AG09309 (cell line): ENCODE results near the gene GNB1.
"Not testable (repeated sequence)": the region's sequence is repeated elsewhere in the genome, so short reads cannot be mapped to it uniquely, and the experiment has no call there.

ENCODE experiments used
- DNase-seq: peaks from one replicate; pipeline ENCODE4 v3.0.0-alpha.2; 2010; ENCODE audit warnings: low read depth
- H3K4me3 ChIP-seq: 2 replicates; pipeline ENCODE4 v1.5.1; 2011; ENCODE audit warnings: mild to moderate bottlenecking, low read depth, low read length, moderate library complexity; ENCODE audit not compliant: control insufficient read depth
- TF ChIP-seq, protein P1 (sequence below): IDR thresholded peaks from 2 replicates; pipeline ENCODE4 v1.5.1; 2011; ENCODE audit warnings: mild to moderate bottlenecking, low read depth, low read length, inconsistent platforms; ENCODE audit not compliant: insufficient read depth, control insufficient read depth; ENCODE audit errors: missing control alignments

GNB1 gene

DNA sequence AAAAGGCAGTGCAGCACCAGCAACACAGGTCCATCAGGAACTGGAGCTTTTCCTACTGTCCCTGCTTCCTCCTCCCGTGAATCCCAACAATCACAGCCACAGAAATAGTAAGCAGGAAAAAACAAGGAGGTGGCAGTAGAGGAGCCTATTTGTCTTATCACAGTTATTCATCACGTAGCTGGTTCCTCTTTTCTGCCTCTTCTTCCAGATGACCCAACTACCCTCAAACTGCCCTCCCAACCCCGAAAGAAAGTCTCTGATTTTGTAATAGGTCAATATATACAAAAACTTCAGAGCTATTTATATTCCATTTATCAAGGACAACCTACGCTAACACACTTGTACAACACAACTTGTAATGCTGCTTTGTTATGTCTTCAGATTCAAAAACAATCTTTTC is 21.4 kb downstream of the GNB1 start:
- H3K4me3 ChIP-seq: no peak overlapping the region
- TF ChIP-seq, protein P1, sequence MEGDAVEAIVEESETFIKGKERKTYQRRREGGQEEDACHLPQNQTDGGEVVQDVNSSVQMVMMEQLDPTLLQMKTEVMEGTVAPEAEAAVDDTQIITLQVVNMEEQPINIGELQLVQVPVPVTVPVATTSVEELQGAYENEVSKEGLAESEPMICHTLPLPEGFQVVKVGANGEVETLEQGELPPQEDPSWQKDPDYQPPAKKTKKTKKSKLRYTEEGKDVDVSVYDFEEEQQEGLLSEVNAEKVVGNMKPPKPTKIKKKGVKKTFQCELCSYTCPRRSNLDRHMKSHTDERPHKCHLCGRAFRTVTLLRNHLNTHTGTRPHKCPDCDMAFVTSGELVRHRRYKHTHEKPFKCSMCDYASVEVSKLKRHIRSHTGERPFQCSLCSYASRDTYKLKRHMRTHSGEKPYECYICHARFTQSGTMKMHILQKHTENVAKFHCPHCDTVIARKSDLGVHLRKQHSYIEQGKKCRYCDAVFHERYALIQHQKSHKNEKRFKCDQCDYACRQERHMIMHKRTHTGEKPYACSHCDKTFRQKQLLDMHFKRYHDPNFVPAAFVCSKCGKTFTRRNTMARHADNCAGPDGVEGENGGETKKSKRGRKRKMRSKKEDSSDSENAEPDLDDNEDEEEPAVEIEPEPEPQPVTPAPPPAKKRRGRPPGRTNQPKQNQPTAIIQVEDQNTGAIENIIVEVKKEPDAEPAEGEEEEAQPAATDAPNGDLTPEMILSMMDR: no peak
- DNase-seq: no peak

DNA sequence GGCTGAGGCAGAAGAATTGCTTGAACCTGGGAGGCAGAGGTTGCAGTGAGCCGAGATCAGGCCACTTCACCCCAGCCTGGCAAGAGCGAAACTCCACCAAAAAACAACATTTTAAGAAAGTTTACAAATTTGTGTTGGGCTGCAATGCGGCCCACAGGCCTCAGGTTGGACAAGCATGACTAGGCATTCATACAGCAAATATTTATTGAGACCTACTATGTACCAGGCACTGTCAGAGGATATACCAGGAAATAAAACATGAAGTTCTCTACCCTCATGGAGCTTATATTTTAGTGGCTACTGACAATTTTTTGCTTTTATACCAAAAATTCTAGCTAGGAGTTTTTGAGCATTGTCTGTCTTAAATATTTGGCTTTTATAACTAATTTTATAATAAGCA is 23.7 kb downstream of the GNB1 start:
- no peak for DNase-seq
- TF ChIP-seq, protein P1: no peak
- H3K4me3 ChIP-seq: no peak overlapping the region

DNA sequence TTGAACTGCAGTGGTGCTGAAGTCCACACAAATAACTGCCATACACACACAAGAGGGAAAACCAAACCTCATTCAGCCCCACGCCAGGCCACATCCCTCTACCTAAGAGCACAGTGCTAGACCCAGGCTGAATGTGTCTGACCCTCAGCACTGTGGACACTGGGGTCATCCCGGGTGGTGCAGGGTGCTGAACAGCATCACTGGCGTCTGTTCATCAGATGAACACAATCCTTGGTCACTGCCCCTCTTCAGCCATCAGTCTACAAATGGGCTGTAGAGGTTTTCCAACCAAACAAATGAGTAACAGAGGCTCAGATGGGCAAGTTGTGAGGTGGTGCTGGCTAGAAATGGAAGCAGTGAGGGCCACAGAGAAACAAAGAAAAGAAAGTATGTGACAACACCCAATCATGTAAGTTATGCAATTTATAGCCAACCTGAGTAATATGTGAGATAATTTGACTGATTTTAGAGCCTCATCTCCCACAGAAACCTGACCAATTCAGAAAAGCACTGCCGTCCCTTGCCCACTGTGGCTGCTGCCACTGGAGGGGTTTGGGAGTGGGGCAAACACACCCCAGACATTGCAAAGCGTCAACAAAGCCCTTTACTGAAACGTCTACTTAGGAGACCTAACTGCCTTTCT is 27.9 kb downstream of the GNB1 start:
- no peak for DNase-seq
- TF ChIP-seq, protein P1: no peak
- no peak overlapping the region for H3K4me3 ChIP-seq

DNA sequence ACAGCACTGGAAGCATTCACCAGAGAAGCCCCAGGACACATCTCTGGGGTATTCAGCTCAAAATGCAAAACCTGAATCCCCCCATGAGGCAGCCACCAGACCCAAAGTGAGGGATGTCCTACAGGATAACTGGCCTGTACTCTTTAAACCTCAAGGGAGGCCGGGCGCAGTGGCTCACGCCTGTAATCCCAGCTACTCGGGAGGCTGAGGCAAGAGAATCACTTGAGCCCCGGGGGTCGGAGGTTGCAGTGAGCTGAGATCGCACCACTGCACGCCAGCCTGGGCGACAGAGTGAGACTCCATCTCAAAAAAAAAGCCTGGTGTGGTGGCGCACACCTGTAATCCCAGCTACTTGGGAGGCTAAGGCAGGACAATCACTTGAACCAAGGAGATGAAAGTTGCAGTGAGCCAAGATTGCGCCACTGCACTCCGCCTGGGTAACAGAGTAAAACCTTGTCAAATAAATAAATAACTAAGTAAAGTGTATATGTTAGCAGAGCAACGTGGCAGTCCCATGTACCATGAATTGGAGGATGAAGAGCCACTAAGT is 29.1 kb downstream of the GNB1 start:
- H3K4me3 ChIP-seq, DNase-seq: not testable (repeated sequence)

DNA sequence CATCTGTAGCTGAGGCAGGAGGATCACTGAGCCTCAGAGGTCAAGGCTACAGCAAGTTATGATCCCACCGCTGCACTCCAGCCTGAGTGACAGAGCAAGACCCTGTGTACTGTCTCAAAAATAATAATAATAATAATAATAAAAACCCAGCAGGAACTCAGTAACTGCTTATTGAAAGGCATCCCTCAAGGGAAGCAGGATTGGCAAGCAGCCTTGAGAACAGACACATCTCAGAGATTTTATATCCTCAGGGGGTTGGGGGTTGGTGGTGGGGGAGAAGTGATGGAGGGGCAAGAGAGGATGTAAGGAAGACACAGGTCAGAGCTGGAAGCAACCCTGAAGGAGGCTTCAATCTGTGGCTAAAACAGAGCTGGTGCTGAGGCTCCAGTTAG is 29.6 kb downstream of the GNB1 start:
- TF ChIP-seq, protein P1: no peak
- H3K4me3 ChIP-seq: no peak overlapping the region
- no peak for DNase-seq

DNA sequence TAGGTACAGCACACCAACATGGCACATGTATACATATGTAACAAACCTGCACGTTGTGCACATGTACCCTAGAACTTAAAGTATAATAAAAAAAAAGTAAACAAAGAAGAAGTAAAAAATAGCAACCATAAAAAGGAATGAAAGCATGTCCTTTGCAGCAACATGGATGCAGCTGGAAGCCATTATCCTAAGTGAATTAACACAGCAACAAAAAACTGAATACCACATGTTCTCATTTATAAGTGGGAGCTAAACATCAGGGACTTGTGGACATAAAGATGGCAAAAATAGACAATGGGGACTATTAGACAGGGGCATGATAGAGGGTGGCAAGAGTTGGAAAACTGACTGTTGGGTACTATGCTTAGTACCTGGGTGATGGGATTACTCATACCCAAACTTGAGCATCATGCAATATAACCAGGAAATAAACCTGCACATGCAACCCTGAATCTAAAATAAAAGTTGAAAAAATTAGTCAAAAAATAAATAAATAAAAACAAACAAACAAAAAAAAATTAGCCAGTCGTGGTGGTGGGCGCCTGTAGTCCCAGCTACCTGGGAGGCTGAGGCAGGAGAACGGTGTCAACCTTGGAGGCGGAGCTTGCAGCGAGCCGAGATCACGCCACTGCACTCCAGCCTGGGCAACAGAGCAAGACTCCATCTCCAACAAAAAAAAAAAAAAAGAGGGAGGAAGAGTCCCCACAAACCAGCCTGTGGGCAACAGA is 30.8 kb downstream of the GNB1 start:
- DNase-seq, H3K4me3 ChIP-seq: not testable (repeated sequence)

DNA sequence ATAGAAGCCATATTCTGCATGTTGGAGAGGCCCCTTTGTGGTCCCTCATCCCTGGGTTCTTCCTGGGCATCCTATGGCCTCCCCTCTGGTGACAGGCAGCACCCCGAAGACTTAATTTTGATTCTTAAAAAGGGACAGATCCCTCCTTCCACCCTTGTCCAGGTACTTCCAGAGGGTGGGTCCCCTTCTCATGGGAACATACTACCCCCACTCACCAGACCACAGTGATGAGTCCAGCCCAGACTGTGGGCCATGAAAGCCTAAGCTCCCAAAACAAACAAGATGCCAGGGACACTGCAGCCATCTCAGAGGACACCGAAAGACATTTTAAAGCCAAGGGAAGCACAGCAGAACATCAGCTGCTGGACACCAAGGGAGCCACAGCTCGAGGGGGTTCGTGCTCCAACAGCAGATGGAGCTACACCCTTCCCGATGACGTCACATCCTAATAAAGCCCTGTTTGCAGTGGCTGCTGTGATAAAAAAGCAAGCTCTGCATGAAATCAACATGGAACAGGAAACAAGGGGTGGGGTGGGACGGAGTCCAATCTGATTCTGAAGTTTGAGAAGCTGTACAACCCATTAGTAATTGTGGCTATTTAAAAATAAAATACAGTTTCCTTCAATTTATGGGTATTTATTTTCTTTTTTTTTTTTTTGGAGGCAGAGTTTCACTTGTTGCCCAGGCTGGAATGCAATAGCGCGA is 32.4 kb downstream of the GNB1 start:
- TF ChIP-seq, protein P1: peak; percentile 59
- DNase-seq: peak; percentile 81
- H3K4me3 ChIP-seq: peak overlapping the region; percentile 3; the same call in 1 of the 2 replicates
